ENCODE results near the gene CD70. TPM values are rescaled to one million over a fixed set of nuclear protein-coding genes. Genes with fewer than 3 reads are reported as not detected.
A peak's percentile ranks its signal among the peaks of the same experiment; 100 is the strongest.
"Not testable (repeated sequence)": the region's sequence is repeated elsewhere in the genome, so short reads cannot be mapped to it uniquely, and the experiment has no call there.

Gene CD70
- total RNA-seq, 4 donors from 2014 or later: 0.73 TPM; not detected in 3

- TF ChIP-seq POLR2A (IDR thresholded peaks at IDR 0.05) (no peak), CTCF (IDR thresholded peaks at IDR 0.05) (no peak)
- WGBS, 2 donors: 65 to 66% methylated on average over 11 of the region's 11 CpGs
- H3K4me1 ChIP-seq: no peaks in the 10 kb centered on the region
- no peaks in the 10 kb centered on the region for H3K36me3 ChIP-seq
- DNase-seq: no peak
- no peak overlapping the region for H3K27ac ChIP-seq
- no peaks in the 10 kb centered on the region for H3K27me3 ChIP-seq
- no peak overlapping the region for H3K4me3 ChIP-seq (replicated peaks in 1 of 3)
- intact Hi-C loops (cut with DNase I): no loop called here
- no peaks in the 10 kb centered on the region for H3K9me3 ChIP-seq
These were observed 34.3 kb downstream of the CD70 start for GRCh38 chr19:6556480-6557195.

- DNase-seq: no peak
- intact Hi-C loops (cut with DNase I): no loop called here
- no peak for TF ChIP-seq CTCF (IDR thresholded peaks at IDR 0.05)
- no peak for TF ChIP-seq POLR2A (IDR thresholded peaks at IDR 0.05)
- no peak overlapping the region for H3K27ac ChIP-seq
- H3K36me3 ChIP-seq: no peaks in the 10 kb centered on the region
- 92 to 95% methylated on average over 2 of the region's 2 CpGs for WGBS, 2 donors
- H3K9me3 ChIP-seq: no peaks in the 10 kb centered on the region
- no peak overlapping the region for H3K4me3 ChIP-seq (replicated peaks in 1 of 3)
- H3K4me1 ChIP-seq: no peaks in the 10 kb centered on the region
- no peaks in the 10 kb centered on the region for H3K27me3 ChIP-seq
These were observed 34.9 kb downstream of the CD70 start for GRCh38 chr19:6556043-6556449.

GRCh38 chr19:6551607-6552450, 39.1 kb downstream of the CD70 start:
- no peaks in the 10 kb centered on the region for H3K4me1 ChIP-seq
- no peak overlapping the region for H3K4me3 ChIP-seq (replicated peaks in 1 of 3)
- DNase-seq: peak in 1 of 2 donors; percentile 2
- TF ChIP-seq POLR2A (IDR thresholded peaks at IDR 0.05) (no peak), CTCF (IDR thresholded peaks at IDR 0.05) (no peak)
- no peaks in the 10 kb centered on the region for H3K36me3 ChIP-seq
- WGBS, 2 donors: 20 to 26% methylated on average over 9 to 25 of the region's 28 CpGs
- no peaks in the 10 kb centered on the region for H3K27me3 ChIP-seq
- no peaks in the 10 kb centered on the region for H3K9me3 ChIP-seq
- intact Hi-C loops (cut with DNase I): no loop called here
- no peak overlapping the region for H3K27ac ChIP-seq

GRCh38 chr19:6551091-6551490, 39.9 kb downstream of the CD70 start:
- TF ChIP-seq CTCF (IDR thresholded peaks at IDR 0.05) (no peak), POLR2A (IDR thresholded peaks at IDR 0.05) (no peak)
- H3K4me3 ChIP-seq (replicated peaks in 1 of 3): no peak overlapping the region
- H3K36me3 ChIP-seq: no peaks in the 10 kb centered on the region
- no peak overlapping the region for H3K27ac ChIP-seq
- no peaks in the 10 kb centered on the region for H3K4me1 ChIP-seq
- intact Hi-C loops (cut with DNase I): no loop called here
- no peaks in the 10 kb centered on the region for H3K27me3 ChIP-seq
- DNase-seq: no peak
- H3K9me3 ChIP-seq: no peaks in the 10 kb centered on the region
- 84 to 100% methylated on average over 3 of the region's 3 CpGs for WGBS, 2 donors

- H3K9me3 ChIP-seq; H3K4me3 ChIP-seq (replicated peaks in 1 of 3); H3K36me3 ChIP-seq; H3K27me3 ChIP-seq; DNase-seq; H3K4me1 ChIP-seq; H3K27ac ChIP-seq; intact Hi-C loops (cut with DNase I): not testable (repeated sequence)
- 86 to 90% methylated on average over 6 of the region's 6 CpGs for WGBS, 2 donors
These were observed 40.3 kb downstream of the CD70 start for GRCh38 chr19:6550679-6551078.

Data from thyroid gland (tissue), 4 donors.